SW 1271 (cell line): ENCODE data around the gene HGS.

Experiments used
- DNase-seq, 2 experiments: peaks; one replicate each; lab custom pipeline; 2025; lab: John Stamatoyannopoulos, UW

HGS gene

DNA sequence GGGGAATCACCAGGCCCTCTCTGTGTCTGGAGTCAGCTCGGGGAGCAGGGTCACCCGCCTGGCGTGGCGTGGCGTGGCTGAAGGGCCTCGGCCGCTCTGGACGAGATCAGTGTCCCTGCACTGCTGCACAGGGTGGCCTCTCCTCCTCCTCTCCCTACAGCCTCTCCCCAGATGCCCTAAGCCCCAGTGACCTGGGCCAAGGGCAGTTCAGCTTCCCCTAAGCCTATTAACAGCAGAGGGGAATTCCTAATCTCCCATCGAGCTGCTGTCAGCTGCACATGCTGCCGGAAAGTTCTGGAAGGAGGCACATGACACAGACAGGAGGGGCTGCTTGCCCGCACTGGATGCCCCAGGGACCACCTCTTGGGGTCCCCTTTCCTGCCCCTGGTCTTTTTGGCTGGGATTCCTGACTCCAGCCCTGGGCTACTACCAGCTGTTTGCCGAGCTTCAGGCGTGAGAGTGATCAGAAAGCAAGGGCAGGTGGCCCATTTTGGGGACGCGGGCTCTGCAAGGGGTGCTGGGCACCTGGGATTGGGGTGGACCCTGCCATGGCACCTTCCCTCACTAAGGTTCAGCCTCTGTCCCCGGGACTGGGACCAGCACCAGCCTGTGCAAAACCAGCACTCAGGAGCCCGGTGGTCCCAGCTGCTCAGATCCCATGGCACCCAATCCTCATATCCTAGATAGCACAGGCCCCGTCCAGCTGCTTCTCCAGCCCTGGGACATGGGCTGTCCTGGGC is 28.3 kb upstream of the HGS start:
- no peak for DNase-seq

GRCh38 chr17:81656118-81656743 is 27.6 kb upstream of the HGS start, which contains the start of gene PDE6G:
Gene PDE6G, minus strand, starts transcription at chr17:81656542. Its CDS starts 3,237 bp downstream, at chr17:81653305.
- DNase-seq: no peak

- no peak for DNase-seq
Measured at GRCh38 chr17:81656835-81657234, 27.0 kb upstream of the HGS start.

DNA sequence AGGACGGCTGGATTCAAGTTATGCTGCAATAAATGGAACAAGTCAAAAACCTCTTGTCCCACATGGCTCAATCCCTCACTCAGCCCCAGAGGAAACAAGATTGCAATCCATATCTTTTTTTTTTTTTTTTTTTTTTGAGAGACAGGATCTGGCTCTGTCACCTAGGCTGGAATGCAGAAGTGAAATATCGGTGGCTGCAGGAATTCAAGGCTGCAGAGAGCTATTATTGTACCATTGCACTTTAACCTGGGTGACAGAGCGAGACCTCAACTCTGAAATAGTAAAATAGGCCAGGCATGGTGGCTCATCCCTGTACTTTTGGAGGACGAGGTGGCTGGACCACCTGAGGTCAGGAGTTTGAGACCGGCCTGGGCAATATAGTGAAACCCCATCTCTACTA is 24.8 kb upstream of the HGS start:
- DNase-seq: no peak

GRCh38 chr17:81660441-81660840 is 23.4 kb upstream of the HGS start:
- DNase-seq: no peak

DNA sequence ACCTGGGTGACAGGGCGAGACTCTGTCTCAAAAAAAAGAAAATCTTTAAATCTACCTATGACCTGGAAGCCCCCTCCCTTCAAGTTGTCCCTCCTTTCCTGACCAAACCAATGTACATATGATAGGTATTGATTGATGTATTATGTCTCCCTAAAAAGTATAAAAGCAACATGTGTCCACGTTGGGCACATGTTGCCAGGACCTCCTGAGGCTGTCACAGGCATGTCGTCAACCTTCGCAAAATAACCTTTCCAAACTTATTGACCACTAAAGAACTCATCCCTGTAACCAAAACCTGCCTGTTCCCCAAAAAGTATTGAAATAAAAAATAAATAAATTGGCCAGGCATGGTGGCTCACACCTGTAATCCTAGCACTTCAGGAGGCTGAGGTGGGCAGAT is 21.8 kb upstream of the HGS start:
- DNase-seq: no peak

DNA sequence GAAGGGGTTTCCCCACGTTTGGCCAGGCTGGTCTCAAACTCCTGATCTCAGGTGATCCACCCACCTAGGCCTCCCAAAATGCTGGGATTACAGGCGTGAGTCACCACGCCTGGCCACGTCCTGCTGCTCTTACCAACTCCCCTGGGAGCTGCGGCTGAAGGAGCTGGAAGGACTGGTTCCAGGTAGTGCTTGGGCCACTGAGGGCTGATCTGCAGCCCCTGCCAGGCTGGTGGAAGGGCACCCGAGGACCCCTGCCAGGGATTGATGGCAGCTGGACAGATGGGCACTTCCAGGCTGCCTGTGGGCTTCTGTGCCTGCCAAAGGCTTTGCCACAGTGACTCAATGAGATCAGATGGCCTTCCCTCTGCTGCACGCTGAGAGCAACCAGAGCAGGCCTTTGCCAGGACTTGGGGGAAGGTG is 19.8 kb upstream of the HGS start:
- no peak for DNase-seq

DNA sequence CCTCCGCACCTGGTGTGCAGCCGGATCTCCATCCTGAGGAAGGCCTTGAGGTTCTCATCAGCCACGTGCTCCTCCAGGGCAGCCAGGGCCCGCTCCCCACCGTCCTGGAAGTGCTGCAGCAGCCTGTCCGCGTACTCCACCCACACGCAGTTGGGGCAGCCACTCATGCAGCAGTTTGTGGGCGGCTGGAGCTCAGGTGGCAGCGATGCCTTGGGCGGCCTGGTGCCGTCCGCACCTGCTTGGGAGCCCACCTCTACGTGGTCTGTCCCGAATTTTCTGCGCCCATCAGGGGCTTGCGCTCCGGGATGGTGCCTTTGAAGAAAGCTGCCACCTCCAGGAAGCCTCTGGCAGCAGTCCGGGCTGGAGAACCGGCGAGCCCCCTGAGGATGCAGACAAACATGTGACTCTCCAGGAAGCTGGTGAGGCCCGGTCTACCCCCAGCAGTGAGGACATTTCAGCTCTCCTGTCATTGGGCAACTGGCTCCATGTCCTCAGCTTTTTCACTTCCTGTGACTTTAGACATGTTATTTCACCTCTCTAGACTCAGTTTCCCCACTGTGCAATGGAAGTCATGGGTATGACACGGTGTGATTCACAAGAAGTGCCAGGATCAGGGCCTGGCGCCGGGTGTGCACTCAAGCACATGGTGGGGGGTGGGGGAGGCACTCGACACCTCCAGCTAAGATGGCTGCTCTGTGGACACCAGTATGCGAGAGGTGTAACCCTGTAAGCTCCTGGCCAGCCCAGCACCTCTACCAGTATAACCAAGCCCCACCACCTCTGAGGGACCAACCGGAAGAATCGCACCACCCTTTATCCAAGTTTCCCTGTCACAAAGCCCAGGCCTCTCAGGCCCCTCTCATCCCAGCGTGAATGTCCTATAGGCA is 18.4 kb upstream of the HGS start:
- peak in 1 of 2 experiments; percentile 36 for DNase-seq

DNA sequence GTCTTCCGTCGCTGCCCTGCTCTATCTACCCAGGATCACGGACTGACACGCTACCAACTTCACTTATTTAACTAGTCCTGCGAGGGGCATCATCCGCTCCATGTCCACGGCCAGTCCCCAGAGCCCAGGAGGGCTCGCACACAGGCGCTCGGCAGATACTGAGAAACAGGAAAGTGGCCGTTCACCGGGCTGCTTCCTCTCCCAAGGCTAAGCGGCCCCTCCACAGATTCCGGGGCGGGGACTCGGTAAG is 17.8 kb upstream of the HGS start:
- DNase-seq: peak in 1 of 2 experiments; percentile 36

DNA sequence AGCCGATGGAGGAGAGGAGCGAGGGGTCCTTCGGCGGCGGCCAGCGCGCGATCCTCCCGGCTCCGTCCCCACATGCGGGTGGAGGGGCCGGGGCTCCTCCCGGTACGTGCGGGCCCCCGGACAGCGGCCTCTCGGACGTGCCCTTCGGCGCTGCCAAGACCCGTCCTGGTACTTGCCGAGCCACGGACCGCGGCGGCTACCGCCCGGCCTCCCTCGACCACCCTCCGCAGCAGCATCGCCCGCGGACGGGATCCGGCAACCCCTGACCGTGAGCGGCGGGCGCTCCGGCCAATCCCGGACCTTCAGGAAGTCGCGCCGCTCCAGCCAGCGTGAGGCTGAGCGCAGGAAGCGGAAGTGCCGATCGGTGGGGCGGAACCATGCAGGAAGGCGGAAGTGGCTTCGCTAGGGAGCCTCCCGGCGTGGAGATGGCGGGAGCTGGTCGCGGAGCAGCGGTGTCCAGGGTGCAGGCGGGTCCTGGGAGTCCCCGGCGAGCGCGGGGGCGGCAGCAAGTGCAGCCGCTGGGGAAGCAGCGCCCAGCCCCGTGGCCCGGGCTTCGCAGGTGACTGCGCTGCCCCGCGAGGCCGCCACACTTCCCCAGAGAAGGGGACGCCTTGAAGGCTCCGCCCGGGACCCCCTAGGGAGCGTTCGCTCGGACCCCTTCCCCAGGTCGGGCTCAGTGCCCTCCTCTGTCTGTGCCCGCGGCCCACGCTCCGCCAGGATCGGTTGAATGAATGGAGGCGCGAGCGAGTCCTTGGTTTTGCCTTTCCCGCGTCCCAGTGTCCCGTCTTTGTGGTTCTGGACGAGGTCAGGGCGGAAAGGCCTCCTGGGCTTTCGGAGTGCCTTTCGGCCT is 17.2 kb upstream of the HGS start, which contains the start of the genes CCDC137 and OXLD1:
TSS of gene CCDC137 (plus strand) at position 396 of the 850 bp plus-strand sequence. CDS start at position 426, 30 bp downstream.
TSS of gene OXLD1 (minus strand) at position 264 of the 850 bp plus-strand sequence. CDS start at position 236, 28 bp downstream.
- peak; percentile 82 to 91 for DNase-seq

DNA sequence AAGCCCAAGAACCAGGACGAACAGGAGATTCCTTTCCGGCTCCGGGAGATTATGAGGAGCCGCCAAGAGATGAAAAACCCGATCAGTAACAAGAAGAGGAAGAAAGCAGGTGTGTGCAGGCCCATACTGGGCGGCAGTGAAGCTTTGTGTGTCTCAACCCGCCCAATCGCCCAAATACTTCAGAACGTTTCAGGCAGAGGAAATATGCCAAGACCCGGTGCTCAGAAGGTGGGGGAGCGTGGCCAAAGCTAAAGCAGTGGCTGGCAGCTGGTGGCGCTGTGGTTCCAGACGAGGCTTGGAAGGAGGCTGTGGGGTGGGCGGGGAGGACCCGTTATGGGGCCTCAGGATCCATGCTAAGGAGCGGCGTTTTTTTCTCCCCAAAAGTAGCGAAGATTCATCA is 16.1 kb upstream of the HGS start:
- DNase-seq: no peak

DNA sequence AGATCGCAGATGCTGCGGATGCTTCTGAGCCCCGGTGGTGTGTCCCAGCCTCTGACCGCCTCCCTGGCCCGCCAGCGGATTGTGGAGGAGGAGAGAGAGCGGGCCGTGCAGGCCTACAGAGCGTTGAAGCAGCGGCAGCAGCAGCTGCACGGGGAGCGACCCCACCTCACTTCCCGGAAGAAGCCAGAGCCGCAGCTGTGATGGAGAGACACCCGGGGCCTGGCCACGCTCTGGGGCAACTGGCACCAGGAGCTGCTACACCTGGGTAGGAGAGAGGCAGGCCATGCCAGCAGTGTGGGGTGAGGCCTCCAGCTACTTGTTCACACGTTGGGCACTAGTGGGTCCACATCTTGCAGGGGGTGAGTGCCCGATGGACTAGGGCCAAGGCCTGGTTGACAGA is 11.3 kb upstream of the HGS start:
- no peak for DNase-seq

- no peak for DNase-seq
Measured at GRCh38 chr17:81672954-81673353, 10.9 kb upstream of the HGS start.

GRCh38 chr17:81673561-81674258 is 10.1 kb upstream of the HGS start:
- DNase-seq: no peak

DNA sequence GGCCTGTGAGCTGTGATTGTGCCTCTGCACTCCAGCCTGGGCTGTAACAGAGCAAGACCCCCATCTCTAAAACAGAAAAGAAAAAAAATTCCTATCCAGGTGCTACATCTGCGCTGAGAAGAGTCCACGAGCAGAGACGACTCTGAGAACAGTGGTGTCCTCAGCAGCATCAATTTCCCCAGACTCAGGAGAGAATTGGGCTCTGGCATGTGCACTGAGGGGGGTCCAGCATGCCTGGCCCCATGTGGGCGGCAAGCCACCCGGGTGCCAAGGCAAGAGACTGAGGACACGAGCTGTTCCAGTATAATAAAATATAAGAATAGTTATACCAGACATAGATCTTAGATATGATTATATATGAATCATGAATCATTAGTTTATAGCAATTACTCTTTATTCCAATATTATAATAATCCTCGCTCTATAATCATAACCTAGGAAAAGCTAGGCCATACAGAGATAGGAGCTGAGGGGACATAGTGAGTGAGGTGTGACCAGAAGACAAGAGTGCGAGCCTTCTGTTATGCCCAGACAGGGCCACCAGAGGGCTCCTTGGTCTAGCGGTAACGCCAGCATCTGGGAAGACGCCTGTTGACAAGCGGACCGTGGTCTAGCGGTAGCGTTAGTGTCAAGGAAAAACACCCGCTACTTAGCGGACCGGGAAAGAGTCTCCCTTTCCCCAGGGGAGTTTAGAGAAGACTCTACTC is 8.1 kb upstream of the HGS start:
- peak in 1 of 2 experiments; percentile 11 for DNase-seq

DNA sequence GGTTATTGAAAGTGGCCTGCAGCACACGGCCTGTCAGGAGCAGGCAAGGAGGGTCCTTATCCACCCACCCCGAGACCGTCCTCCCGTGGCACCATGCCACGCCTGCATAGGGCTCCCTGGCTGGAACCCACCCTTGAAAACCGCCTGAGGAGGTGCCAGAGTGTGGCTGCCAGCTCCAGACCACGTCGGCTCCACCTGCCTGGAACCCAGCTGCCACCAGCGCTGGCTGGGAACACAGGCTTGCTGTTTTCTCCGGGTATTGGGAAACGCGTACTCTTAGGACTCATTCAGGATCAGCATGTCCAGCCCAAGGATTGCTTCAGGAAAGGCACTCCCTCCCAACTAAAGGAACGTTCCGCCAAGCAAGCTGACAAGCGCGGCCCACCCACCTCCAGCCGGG is 6.9 kb upstream of the HGS start:
- DNase-seq: no peak

DNA sequence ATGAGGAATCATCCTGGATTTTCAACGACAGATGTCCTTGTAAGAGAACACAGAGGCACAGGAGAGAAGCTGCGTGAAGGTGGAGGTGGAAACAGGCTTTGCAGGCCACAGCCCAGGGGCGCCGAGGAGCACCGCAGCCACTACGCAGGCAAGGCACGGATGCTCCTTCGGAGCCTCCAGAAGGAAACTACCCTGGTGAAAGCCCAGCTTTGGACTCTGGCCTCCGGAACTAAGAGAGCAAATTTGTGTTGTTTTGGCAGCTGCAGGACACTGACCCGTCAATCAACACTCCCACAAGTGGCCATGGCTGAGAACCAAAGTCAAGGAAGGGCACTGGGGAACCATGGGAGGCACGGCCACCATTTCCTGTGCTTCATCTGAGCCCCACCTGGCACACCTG is 3.7 kb upstream of the HGS start:
- DNase-seq: no peak

GRCh38 chr17:81681672-81682071 is 2.1 kb upstream of the HGS start:
- DNase-seq: no peak

DNA sequence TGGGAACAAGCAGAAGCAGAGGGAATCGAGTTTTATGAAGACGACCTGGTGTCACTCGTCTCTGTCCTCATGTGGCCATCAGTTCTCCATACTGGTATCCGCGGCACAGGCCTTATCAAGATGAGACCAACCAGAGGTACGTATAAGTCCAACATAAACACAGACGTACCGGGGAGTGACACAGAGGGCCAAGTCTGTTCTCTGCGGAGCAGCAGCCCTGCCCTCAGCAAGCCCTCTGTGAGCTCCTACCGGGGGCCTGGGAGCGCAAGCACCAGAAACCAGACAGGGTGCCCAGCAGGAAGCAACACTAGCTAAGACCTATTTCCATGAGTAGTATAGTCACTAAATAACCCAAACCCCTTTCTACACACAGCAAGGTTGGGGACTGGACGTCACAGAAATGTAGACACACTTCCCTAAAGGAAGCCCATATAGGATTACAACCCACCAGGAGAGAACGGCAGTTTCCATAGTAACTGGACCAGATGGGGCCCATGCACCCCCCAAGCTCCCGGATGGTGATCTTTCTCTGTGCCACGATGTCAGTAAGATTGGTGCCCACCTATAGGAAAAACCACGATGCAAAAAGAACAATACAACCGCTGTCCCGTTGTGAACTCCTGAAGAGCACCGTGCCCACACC is 1.1 kb upstream of the HGS start:
- DNase-seq: no peak

DNA sequence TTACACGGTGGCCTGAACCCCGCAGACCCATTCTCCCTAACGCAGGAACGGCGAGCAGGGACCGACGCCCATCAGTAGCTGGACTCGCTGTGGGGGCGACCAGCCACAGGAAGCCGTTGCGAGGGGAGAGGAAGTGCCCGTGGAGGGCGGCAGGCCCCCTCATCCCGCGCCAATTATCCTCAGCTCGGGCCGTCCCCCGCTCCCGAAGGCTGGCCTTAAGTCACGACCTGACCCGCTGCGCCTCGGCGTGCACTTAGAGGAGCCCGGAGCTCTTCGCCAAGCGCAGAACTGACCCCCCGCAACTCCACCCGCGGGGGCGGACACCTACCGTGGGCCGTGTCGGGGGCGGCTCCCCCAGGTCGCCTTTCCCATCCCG is 615 bp upstream of the HGS start:
- no peak for DNase-seq
